H9 (cell line): Measurements from ENCODE around the gene PHF10. TPM values are rescaled to one million over a fixed set of nuclear protein-coding genes. Genes with fewer than 3 reads are reported as not detected.

Experiments
- DNase-seq: peaks from one replicate; pipeline ENCODE4 v3.0.0-alpha.2; 2017
- H2AFZ ChIP-seq: one replicate; pipeline ENCODE4 v1.6.1; 2013; ENCODE audit warnings: mild to moderate bottlenecking, low read length, control low read depth, moderate library complexity
- H2AK5ac ChIP-seq: 2 replicates; pipeline ENCODE4 v1.6.1; 2013; ENCODE audit warnings: low read length, control low read depth, mixed read lengths; ENCODE audit not compliant: insufficient read length
- H2BK120ac ChIP-seq: one replicate; pipeline ENCODE4 v1.6.1; 2013; ENCODE audit warnings: low read depth, mild to moderate bottlenecking, low read length, control low read depth, inconsistent platforms; ENCODE audit not compliant: poor library complexity, severe bottlenecking
- H2BK12ac ChIP-seq: 2 replicates; pipeline ENCODE4 v1.6.1; 2013; ENCODE audit warnings: low read length, control low read depth, mixed read lengths, low read depth; ENCODE audit not compliant: insufficient read length
- H2BK15ac ChIP-seq: 2 replicates; pipeline ENCODE4 v1.6.1; 2013; ENCODE audit warnings: low read depth, low read length, control low read depth
- H2BK20ac ChIP-seq: one replicate; pipeline ENCODE4 v1.6.1; 2013; ENCODE audit warnings: low read depth, mild to moderate bottlenecking, low read length, control low read depth, inconsistent platforms; ENCODE audit not compliant: poor library complexity, severe bottlenecking
- H2BK5ac ChIP-seq: 2 replicates; pipeline ENCODE4 v1.6.1; 2013; ENCODE audit warnings: low read length, control low read depth, mixed read lengths; ENCODE audit not compliant: insufficient read length
- H3K14ac ChIP-seq: 2 replicates; pipeline ENCODE4 v1.6.1; 2013; ENCODE audit warnings: low read length, control low read depth; ENCODE audit not compliant: insufficient read depth
- H3K18ac ChIP-seq: 2 replicates; pipeline ENCODE4 v1.6.1; 2013; ENCODE audit warnings: low read depth, mild to moderate bottlenecking, mixed read lengths, low read length, control low read depth; ENCODE audit not compliant: insufficient read length
- H3K23ac ChIP-seq: 2 replicates; pipeline ENCODE4 v1.6.1; 2013; ENCODE audit warnings: low read length, control low read depth, mixed read lengths, low read depth; ENCODE audit not compliant: insufficient read length
- H3K23me2 ChIP-seq: 2 replicates; pipeline ENCODE4 v1.6.1; 2013; ENCODE audit warnings: low read depth, mild to moderate bottlenecking, mixed read lengths, low read length, control low read depth; ENCODE audit not compliant: insufficient read length, poor library complexity, severe bottlenecking
- H3K27ac ChIP-seq: 2 replicates; pipeline ENCODE4 v1.5.1; 2013; ENCODE audit warnings: low read length, control low read depth, mixed read lengths, low read depth; ENCODE audit not compliant: insufficient read length
- H3K27me3 ChIP-seq: 2 replicates; pipeline ENCODE4 v1.6.1; 2013; ENCODE audit warnings: low read length, control low read depth, inconsistent platforms; ENCODE audit not compliant: insufficient read depth
- H3K4ac ChIP-seq: 2 replicates; pipeline ENCODE4 v1.6.1; 2013; ENCODE audit warnings: low read depth, mild to moderate bottlenecking, control low read depth, inconsistent platforms, low read length, moderate library complexity
- H3K4me1 ChIP-seq: 2 replicates; pipeline ENCODE4 v1.6.1; 2013; ENCODE audit warnings: low read length, control low read depth, inconsistent platforms; ENCODE audit not compliant: insufficient read depth
- H3K4me2 ChIP-seq: 2 replicates; pipeline ENCODE4 v1.6.1; 2013; ENCODE audit warnings: low read length, control low read depth, mixed read lengths; ENCODE audit not compliant: insufficient read length, insufficient read depth
- H3K56ac ChIP-seq: 2 replicates; pipeline ENCODE4 v1.6.1; 2013; ENCODE audit warnings: low read depth, mild to moderate bottlenecking, mixed read lengths, low read length, control low read depth; ENCODE audit not compliant: insufficient read length
- H3K79me1 ChIP-seq: 2 replicates; pipeline ENCODE4 v1.6.1; 2013; ENCODE audit warnings: low read depth, mild to moderate bottlenecking, moderate library complexity, low read length, control low read depth, inconsistent platforms; ENCODE audit not compliant: insufficient read depth, poor library complexity, severe bottlenecking
- H3K79me2 ChIP-seq: 2 replicates; pipeline ENCODE4 v1.6.1; 2013; ENCODE audit warnings: low read length, control low read depth, inconsistent platforms; ENCODE audit not compliant: insufficient read depth
- H3K9ac ChIP-seq: 2 replicates; pipeline ENCODE4 v1.6.1; 2013; ENCODE audit warnings: low read length, control low read depth, mixed read lengths; ENCODE audit not compliant: insufficient read length; ENCODE audit errors: extremely low read depth
- H3K9me3 ChIP-seq: one replicate; pipeline ENCODE4 v1.6.1; 2013; ENCODE audit warnings: low read depth, low read length, inconsistent platforms; ENCODE audit not compliant: control insufficient read depth
- H3T11ph ChIP-seq: one replicate; pipeline ENCODE4 v1.6.1; 2013; ENCODE audit warnings: mild to moderate bottlenecking, low read length, control low read depth, inconsistent platforms
- H4K20me1 ChIP-seq: one replicate; pipeline ENCODE4 v1.6.1; 2013; ENCODE audit not compliant: control insufficient read depth, insufficient read length, insufficient read depth
- H4K5ac ChIP-seq: 2 replicates; pipeline ENCODE4 v1.6.1; 2013; ENCODE audit warnings: low read depth, mild to moderate bottlenecking, mixed read lengths, low read length, control low read depth; ENCODE audit not compliant: insufficient read length
- H4K8ac ChIP-seq: replicated peaks from 2 replicates; pipeline ENCODE4 v1.6.1; 2013; ENCODE audit warnings: low read length, control low read depth, mixed read lengths, low read depth; ENCODE audit not compliant: insufficient read length
- H4K91ac ChIP-seq: 2 replicates; pipeline ENCODE4 v1.6.1; 2013; ENCODE audit warnings: low read depth, mild to moderate bottlenecking, moderate library complexity, mixed read lengths, low read length, control low read depth; ENCODE audit not compliant: insufficient read length
- H3K27ac Mint-ChIP-seq, 3 experiments: 2 replicates in 2 of 3; 3 replicates in 1 of 3; pipeline ENCODE4 v1.8.0; 2020 to 2021; ENCODE audit warnings: mixed read lengths in 3 of 3, mild to moderate bottlenecking in 1 of 3, moderate library complexity in 1 of 3
- H3K27me3 Mint-ChIP-seq: 2 replicates; pipeline ENCODE4 v1.8.0; 2021; ENCODE audit warnings: low read depth, mild to moderate bottlenecking, moderate library complexity, mixed read lengths
- H3K36me3 Mint-ChIP-seq, 3 experiments: 2 replicates in 2 of 3; 3 replicates in 1 of 3; pipeline ENCODE4 v1.8.0; 2020 to 2021; ENCODE audit warnings: low read depth in 3 of 3, mixed read lengths in 3 of 3; ENCODE audit not compliant: insufficient read depth in 1 of 3
- H3K4me1 Mint-ChIP-seq, 2 experiments: 2 replicates each; pipeline ENCODE4 v1.8.0; 2020; ENCODE audit warnings: mixed read lengths in 2 of 2
- H3K4me3 Mint-ChIP-seq, 2 experiments: 2 replicates in 1 of 2; 3 replicates in 1 of 2; pipeline ENCODE4 v1.8.0; 2020 to 2021; ENCODE audit warnings: mild to moderate bottlenecking in 2 of 2, mixed read lengths in 2 of 2, moderate library complexity in 1 of 2
- H3K9me3 Mint-ChIP-seq, 2 experiments: 2 replicates in 1 of 2; 3 replicates in 1 of 2; pipeline ENCODE4 v1.8.0; 2020; ENCODE audit warnings: mild to moderate bottlenecking in 2 of 2, mixed read lengths in 2 of 2, moderate library complexity in 1 of 2
- WGBS: extraction: QIAGEN DNeasy Blood & Tissue Kit; methylation state at CpG from one replicate; pipeline ENCODE4 v1.1.7; 2013; ENCODE audit warnings: missing lambda C conversion rate, low lambda C conversion rate, mixed read lengths; ENCODE audit not compliant: insufficient read length; ENCODE audit errors: extremely low coverage; 5-methylcytosine and 5-hydroxymethylcytosine counted together
- total RNA-seq: library from RNA; stranded (reverse); gene quantifications from 2 replicates; pipeline ENCODE4 v1.2.1, GENCODE V29; 2021
- TF ChIP-seq, protein P1 (sequence below): fragments of 200-600 bp; sonication (generic); conservative IDR thresholded peaks from 3 replicates; pipeline ENCODE4 v1.8.0; 2021; ENCODE audit warnings: antibody characterized with exemption, mild to moderate bottlenecking

PHF10 gene
- total RNA-seq, 1 experiment from 2014 or later: 59.0 TPM

- TF ChIP-seq, protein P1, sequence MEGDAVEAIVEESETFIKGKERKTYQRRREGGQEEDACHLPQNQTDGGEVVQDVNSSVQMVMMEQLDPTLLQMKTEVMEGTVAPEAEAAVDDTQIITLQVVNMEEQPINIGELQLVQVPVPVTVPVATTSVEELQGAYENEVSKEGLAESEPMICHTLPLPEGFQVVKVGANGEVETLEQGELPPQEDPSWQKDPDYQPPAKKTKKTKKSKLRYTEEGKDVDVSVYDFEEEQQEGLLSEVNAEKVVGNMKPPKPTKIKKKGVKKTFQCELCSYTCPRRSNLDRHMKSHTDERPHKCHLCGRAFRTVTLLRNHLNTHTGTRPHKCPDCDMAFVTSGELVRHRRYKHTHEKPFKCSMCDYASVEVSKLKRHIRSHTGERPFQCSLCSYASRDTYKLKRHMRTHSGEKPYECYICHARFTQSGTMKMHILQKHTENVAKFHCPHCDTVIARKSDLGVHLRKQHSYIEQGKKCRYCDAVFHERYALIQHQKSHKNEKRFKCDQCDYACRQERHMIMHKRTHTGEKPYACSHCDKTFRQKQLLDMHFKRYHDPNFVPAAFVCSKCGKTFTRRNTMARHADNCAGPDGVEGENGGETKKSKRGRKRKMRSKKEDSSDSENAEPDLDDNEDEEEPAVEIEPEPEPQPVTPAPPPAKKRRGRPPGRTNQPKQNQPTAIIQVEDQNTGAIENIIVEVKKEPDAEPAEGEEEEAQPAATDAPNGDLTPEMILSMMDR: no peak
- Histone ChIP-seq H3K9me3 (no peaks in the 10 kb centered on the region), H3K14ac (no peak overlapping the region), H3K4me2 (no peak overlapping the region), H2BK12ac (no peak overlapping the region), H2AFZ (no peak overlapping the region), H3K56ac (no peak overlapping the region), H4K20me1 (no peaks in the 10 kb centered on the region), H3K79me1 (no peaks in the 10 kb centered on the region), H3K27me3 (no peaks in the 10 kb centered on the region), H3K18ac (no peak overlapping the region), H3K79me2 (no peaks in the 10 kb centered on the region), H3T11ph (no peak overlapping the region), H4K91ac (no peak overlapping the region), H2BK5ac (no peak overlapping the region), H3K27ac (no peak overlapping the region), H3K9ac (no peak overlapping the region), H3K23ac (no peak overlapping the region), H3K4ac (no peak overlapping the region), H2BK20ac (no peak overlapping the region), H2AK5ac (no peak overlapping the region), H3K23me2 (no peaks in the 10 kb centered on the region), H2BK15ac (no peak overlapping the region), H2BK120ac (no peak overlapping the region), H4K5ac (no peak overlapping the region), H3K4me1 (no peaks in the 10 kb centered on the region; the same call in 1 of the 2 replicates), H4K8ac (no peak overlapping the region)
- Mint-ChIP-seq H3K27ac (no peak overlapping the region; a peak in 1 of 7 replicates), H3K36me3 (peaks cover 24 to 69% (median 56%) of the 10 kb centered on the region in 3 experiments; a peak in 6 of 7 replicates), H3K27me3 (no peaks in the 10 kb centered on the region), H3K9me3 (no peaks in the 10 kb centered on the region; a peak in 2 of 5 replicates), H3K4me1 (peaks cover 19 to 20% of the 10 kb centered on the region in 2 experiments), H3K4me3 (no peak overlapping the region)
- no CpG with 5 or more reads among the region's 5 CpGs for WGBS
- no peak for DNase-seq
Measured at GRCh38 chr6:169671563-169671962, 52.7 kb downstream of the PHF10 start.
